ENCODE measurements around the gene DTYMK.
A peak's percentile ranks its signal among the peaks of the same experiment; 100 is the strongest.

DTYMK gene

GRCh38 chr2:241686650-241687425 lies at the start of gene DTYMK:
DTYMK (minus strand) TSS chr2:241686815; CDS start chr2:241686783, 32 bp downstream.
- DNase-seq (ENCODE audit: low read depth), result peak; percentile 86

GRCh38 chr2:241736111-241736510 lies 49.5 kb upstream of the DTYMK start:
- no peak for DNase-seq (ENCODE audit: low read depth)

GRCh38 chr2:241734467-241735208 lies 48.0 kb upstream of the DTYMK start, which contains the start of gene D2HGDH:
D2HGDH (plus strand) TSS chr2:241734630; CDS start chr2:241735225, 595 bp downstream.
- peak; percentile 70 for DNase-seq (ENCODE audit: low read depth)

- no peak for DNase-seq (ENCODE audit: low read depth)
These were observed 47.5 kb upstream of the DTYMK start for GRCh38 chr2:241734208-241734466.

GRCh38 chr2:241733391-241734207 lies 47.0 kb upstream of the DTYMK start:
- DNase-seq (ENCODE audit: low read depth), result no peak

- peak; percentile 6 for DNase-seq (ENCODE audit: low read depth)
These were observed 46.0 kb upstream of the DTYMK start for GRCh38 chr2:241732513-241733186.

- no peak for DNase-seq (ENCODE audit: low read depth)
These were observed 44.2 kb upstream of the DTYMK start for GRCh38 chr2:241730671-241731293.

- DNase-seq (ENCODE audit: low read depth), result no peak
These were observed 43.3 kb upstream of the DTYMK start for GRCh38 chr2:241729868-241730267.

GRCh38 chr2:241728627-241729026 lies 42.0 kb upstream of the DTYMK start:
- no peak for DNase-seq (ENCODE audit: low read depth)

GRCh38 chr2:241728000-241728399 lies 41.4 kb upstream of the DTYMK start:
- no peak for DNase-seq (ENCODE audit: low read depth)

- no peak for DNase-seq (ENCODE audit: low read depth)
These were observed 39.8 kb upstream of the DTYMK start for GRCh38 chr2:241726459-241726858.

- DNase-seq (ENCODE audit: low read depth), result no peak
These were observed 38.6 kb upstream of the DTYMK start for GRCh38 chr2:241724975-241725870.

GRCh38 chr2:241724259-241724974 lies 37.8 kb upstream of the DTYMK start:
- DNase-seq (ENCODE audit: low read depth), result no peak

GRCh38 chr2:241722896-241723454 lies 36.4 kb upstream of the DTYMK start:
- no peak for DNase-seq (ENCODE audit: low read depth)

- DNase-seq (ENCODE audit: low read depth), result no peak
These were observed 35.2 kb upstream of the DTYMK start for GRCh38 chr2:241721852-241722251.

GRCh38 chr2:241720560-241720959 lies 33.9 kb upstream of the DTYMK start:
- no peak for DNase-seq (ENCODE audit: low read depth)

GRCh38 chr2:241720099-241720498 lies 33.5 kb upstream of the DTYMK start:
- DNase-seq (ENCODE audit: low read depth), result no peak

- no peak for DNase-seq (ENCODE audit: low read depth)
These were observed 32.5 kb upstream of the DTYMK start for GRCh38 chr2:241719093-241719492.

GRCh38 chr2:241708879-241709278 lies 22.3 kb upstream of the DTYMK start:
- DNase-seq (ENCODE audit: low read depth), result no peak

- no peak for DNase-seq (ENCODE audit: low read depth)
These were observed 19.9 kb upstream of the DTYMK start for GRCh38 chr2:241706537-241706936.
